Liver (tissue), 9 donors: ENCODE results near the gene MSI1. TPM values are rescaled to one million over a fixed set of nuclear protein-coding genes. Genes with fewer than 3 reads are reported as not detected.

Source experiments
- DNase-seq: peaks from one replicate; pipeline ENCODE4 v3.0.0-alpha.2; 2017; ENCODE audit warnings: low spot score
- H3K27ac ChIP-seq, 2 donors: one replicate each; pipeline ENCODE4 v1.7.0; 2013; ENCODE audit warnings: inconsistent platforms in 2 of 2, low read length in 2 of 2, control low read depth in 1 of 2, low read depth in 1 of 2, mild to moderate bottlenecking in 1 of 2
- H3K27me3 ChIP-seq, 4 donors: one replicate each; pipeline versions ENCODE4 v1.6.1 to v1.7.0; 2013; ENCODE audit warnings: low read length in 3 of 4, inconsistent platforms in 1 of 4, mild to moderate bottlenecking in 1 of 4, moderate library complexity in 1 of 4; ENCODE audit not compliant: control insufficient read depth in 4 of 4, insufficient read depth in 4 of 4
- H3K36me3 ChIP-seq, 4 donors: one replicate each; pipeline versions ENCODE4 v1.6.1 to v1.7.0; 2013; ENCODE audit warnings: low read length in 3 of 4, mild to moderate bottlenecking in 3 of 4, low read depth in 1 of 4, moderate library complexity in 1 of 4; ENCODE audit not compliant: control insufficient read depth in 4 of 4, insufficient read depth in 3 of 4
- H3K4me1 ChIP-seq, 4 donors: one replicate each; pipeline versions ENCODE4 v1.6.1 to v1.7.0; 2013; ENCODE audit warnings: low read length in 3 of 4, mild to moderate bottlenecking in 3 of 4, moderate library complexity in 1 of 4; ENCODE audit not compliant: control insufficient read depth in 4 of 4, insufficient read depth in 4 of 4
- H3K4me3 ChIP-seq, 3 donors: one replicate each; pipeline versions ENCODE4 v1.6.1 to v1.7.0; 2013; ENCODE audit warnings: low read length in 3 of 3, control low read depth in 1 of 3, low read depth in 1 of 3, mild to moderate bottlenecking in 1 of 3
- H3K9ac ChIP-seq, 2 donors: one replicate each; pipeline ENCODE4 v1.7.0; 2013; ENCODE audit warnings: low read length in 2 of 2, mild to moderate bottlenecking in 2 of 2, moderate library complexity in 2 of 2, control low read depth in 1 of 2, low read depth in 1 of 2
- H3K9me3 ChIP-seq, 4 donors: one replicate each; pipeline versions ENCODE4 v1.6.1 to v1.7.0; 2013; ENCODE audit warnings: low read length in 3 of 4; ENCODE audit not compliant: control insufficient read depth in 4 of 4
- EGR1 ChIP-seq, 2 donors: IDR thresholded peaks; 2 replicates each; pipeline ENCODE4 v1.6.1; 2016 to 2018; ENCODE audit warnings: antibody characterized with exemption in 2 of 2, low read depth in 2 of 2
- HNF4A ChIP-seq, 2 donors: conservative IDR thresholded peaks; 2 replicates each; pipeline ENCODE4 v1.6.1; 2016; ENCODE audit warnings: antibody characterized with exemption in 2 of 2, mild to moderate bottlenecking in 2 of 2
- HNF4G ChIP-seq: IDR thresholded peaks from 2 replicates; pipeline ENCODE4 v1.6.1; 2016; ENCODE audit warnings: antibody characterized with exemption
- MAX ChIP-seq: IDR thresholded peaks from 2 replicates; pipeline ENCODE4 v1.6.1; 2016; ENCODE audit warnings: antibody characterized with exemption
- RAD21 ChIP-seq, 2 donors: IDR thresholded peaks; 2 replicates each; pipeline ENCODE4 v1.6.1; 2016; ENCODE audit warnings: antibody characterized with exemption in 2 of 2, mild to moderate bottlenecking in 2 of 2
- REST ChIP-seq: IDR thresholded peaks from 2 replicates; pipeline ENCODE4 v1.6.1; 2016; ENCODE audit warnings: antibody characterized with exemption, mild to moderate bottlenecking
- RXRA ChIP-seq, 2 donors: IDR thresholded peaks; 2 replicates each; pipeline ENCODE4 v1.6.1; 2017 to 2018; ENCODE audit warnings: antibody characterized with exemption in 2 of 2, mild to moderate bottlenecking in 1 of 2
- SP1 ChIP-seq: IDR thresholded peaks from 2 replicates; pipeline ENCODE4 v1.6.1; 2018; ENCODE audit warnings: antibody characterized with exemption, mild to moderate bottlenecking
- TAF1 ChIP-seq: conservative IDR thresholded peaks from 2 replicates; pipeline ENCODE4 v1.6.1; 2016; ENCODE audit warnings: antibody characterized with exemption, mild to moderate bottlenecking
- YY1 ChIP-seq: IDR thresholded peaks from 2 replicates; pipeline ENCODE4 v1.6.1; 2016; ENCODE audit warnings: antibody characterized with exemption, mild to moderate bottlenecking
- WGBS: extraction: QIAGEN DNeasy Blood & Tissue Kit; methylation state at CpG from one replicate; pipeline ENCODE4 v1.1.7; 2013; 5-methylcytosine and 5-hydroxymethylcytosine counted together
- polyA plus RNA-seq, 2 donors: library from polyadenylated mRNA; stranded (reverse) in 1 of 2; unstranded in 1 of 2; fragments of 200-250 nt in 1 of 2; fragments of >200 nt in 1 of 2; fragmentation: Nextera tagmentation in 1 of 2; extraction: Ambion mirVana in 1 of 2; gene quantifications; one replicate each; pipeline versions ENCODE4 v1.2.1 to v1.2.3, GENCODE V29; 2013 to 2015
- total RNA-seq, 2 donors: library from RNA; depleted of rRNA; stranded (reverse); fragments of >200 nt; gene quantifications; one replicate each; pipeline ENCODE4 v1.2.3, GENCODE V29; 2014
- donor health status: healthy.
- donor health status: healthy.
- donor health status: healthy.
- donor health status: healthy.
- donor health status: healthy.

MSI1 gene
- total and polyA plus RNA-seq, 4 donors: 0.13 to 1.2 TPM; not detected in 2

DNA sequence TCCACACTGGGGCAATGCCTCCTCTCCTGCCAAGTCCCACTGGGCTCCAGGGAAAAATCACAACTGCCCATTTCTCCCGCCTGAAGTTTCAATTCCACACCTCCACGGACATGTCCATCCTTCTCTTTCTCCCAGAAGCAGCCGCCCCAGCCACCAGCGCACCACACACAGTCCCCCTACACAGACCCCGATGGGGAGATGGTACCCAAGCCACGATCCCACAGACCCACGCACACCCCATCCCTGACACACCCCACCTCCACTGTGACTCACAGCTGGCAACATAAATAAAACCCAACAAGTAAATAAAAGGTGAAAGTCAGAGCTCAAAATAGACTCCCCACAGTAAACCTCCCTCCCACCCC is 2.6 kb downstream of the MSI1 start:
- no peak overlapping the region for H3K4me3 ChIP-seq
- H3K9ac ChIP-seq: no peak overlapping the region
- no peak for TF ChIP-seq TAF1
- no peak for TF ChIP-seq HNF4G
- TF ChIP-seq YY1: no peak
- peaks cover 0 to 20% (median 10%) of the 10 kb centered on the region in 4 donors for H3K4me1 ChIP-seq
- DNase-seq: no peak
- no peak overlapping the region for H3K27ac ChIP-seq
- H3K36me3 ChIP-seq: no peaks in the 10 kb centered on the region
- H3K27me3 ChIP-seq: peaks cover 0 to 8% (median 3%) of the 10 kb centered on the region in 4 donors
- 83% methylated on average over 7 of the region's 7 CpGs for WGBS
- H3K9me3 ChIP-seq: no peaks in the 10 kb centered on the region

GRCh38 chr12:120365675-120366340 is 3.2 kb downstream of the MSI1 start:
- H3K36me3 ChIP-seq: no peaks in the 10 kb centered on the region
- no peak overlapping the region for H3K27ac ChIP-seq
- H3K9me3 ChIP-seq: no peaks in the 10 kb centered on the region
- no peak overlapping the region for H3K4me3 ChIP-seq
- H3K4me1 ChIP-seq: peaks cover 0 to 20% (median 10%) of the 10 kb centered on the region in 4 donors
- TF ChIP-seq HNF4A (conservative IDR thresholded peaks at IDR 0.05): peak; percentile 55 to 56
- peak; percentile 34 for TF ChIP-seq SP1
- TF ChIP-seq HNF4G: no peak
- no peak for TF ChIP-seq REST
- peak; percentile 30 to 42 for TF ChIP-seq RXRA (IDR thresholded peaks at IDR 0.05)
- TF ChIP-seq TAF1: no peak
- no peak for TF ChIP-seq RAD21 (IDR thresholded peaks at IDR 0.05)
- no peak overlapping the region for H3K9ac ChIP-seq
- peaks cover 0 to 8% (median 2%) of the 10 kb centered on the region in 4 donors for H3K27me3 ChIP-seq
- 34% methylated on average over 13 of the region's 13 CpGs for WGBS
- DNase-seq: no peak

- Histone ChIP-seq H3K27me3 (peaks cover 0 to 3% (median 1%) of the 10 kb centered on the region in 4 donors), H3K36me3 (no peaks in the 10 kb centered on the region), H3K9ac (no peak overlapping the region), H3K9me3 (no peaks in the 10 kb centered on the region), H3K4me3 (no peak overlapping the region), H3K4me1 (peaks cover 0 to 18% (median 9%) of the 10 kb centered on the region in 4 donors), H3K27ac (no peak overlapping the region)
- TF ChIP-seq MAX (no peak), EGR1 (IDR thresholded peaks at IDR 0.05; ENCODE audit: low read depth in 2 of 2) (no peak), REST (no peak)
- WGBS: 88% methylated on average over 6 of the region's 6 CpGs
- DNase-seq: no peak
Observed at GRCh38 chr12:120364487-120364886, 4.5 kb downstream of the MSI1 start.
